ENCODE measurements around the gene LDLRAD4. TPM values are rescaled to one million over a fixed set of nuclear protein-coding genes. Genes with fewer than 3 reads are reported as not detected.
A peak's percentile ranks its signal among the peaks of the same experiment; 100 is the strongest.

The LDLRAD4 gene
- total RNA-seq, 4 donors from 2014 or later: 20.4 to 40.4 (median 35.3) TPM

DNA sequence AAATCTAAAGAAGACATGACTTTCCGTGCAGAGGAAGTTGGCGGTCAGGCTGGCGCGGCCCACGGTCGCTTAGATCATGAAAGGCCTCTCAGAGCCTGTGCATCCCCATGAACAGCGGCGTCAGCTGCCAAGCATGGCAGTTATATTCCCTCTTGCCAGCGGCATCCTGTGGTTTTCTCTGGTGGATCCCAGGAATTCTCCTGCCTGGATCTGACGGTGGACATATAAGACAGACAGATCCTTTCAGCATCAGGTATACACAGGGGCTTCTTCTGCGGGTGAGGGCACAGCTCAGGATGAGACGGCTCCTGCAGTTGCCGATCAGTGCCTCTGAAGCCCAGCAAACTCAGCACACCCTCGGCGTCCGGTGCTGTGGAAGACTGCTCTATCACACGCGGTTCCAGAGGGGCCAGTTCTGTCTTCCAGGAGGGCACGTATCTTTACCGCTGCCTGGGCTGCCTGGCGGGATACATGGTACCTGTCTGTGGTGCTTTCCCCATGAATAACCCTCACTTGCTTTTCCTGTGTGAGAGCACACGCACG lies 157.8 kb downstream of the LDLRAD4 start:
- 92% methylated on average over 23 of the region's 23 CpGs for WGBS
- H3K9me3 ChIP-seq: no peaks in the 10 kb centered on the region
- peak overlapping the region in 2 of 4 donors; percentile 66 to 77 for H3K27ac ChIP-seq (replicated peaks in 1 of 4)
- H3K36me3 ChIP-seq: no peaks in the 10 kb centered on the region
- intact Hi-C loops (cut with DNase I): loop anchor here (5.0 kb wide), 1 partner anchor 114 kb away; no protein-coding TSS in a partner anchor
- H3K4me1 ChIP-seq: peaks cover 45 to 70% (median 50%) of the 10 kb centered on the region in 4 donors
- peak; percentile 42 for DNase-seq (ENCODE audit: extremely low spot score)
- TF ChIP-seq, protein P1, sequence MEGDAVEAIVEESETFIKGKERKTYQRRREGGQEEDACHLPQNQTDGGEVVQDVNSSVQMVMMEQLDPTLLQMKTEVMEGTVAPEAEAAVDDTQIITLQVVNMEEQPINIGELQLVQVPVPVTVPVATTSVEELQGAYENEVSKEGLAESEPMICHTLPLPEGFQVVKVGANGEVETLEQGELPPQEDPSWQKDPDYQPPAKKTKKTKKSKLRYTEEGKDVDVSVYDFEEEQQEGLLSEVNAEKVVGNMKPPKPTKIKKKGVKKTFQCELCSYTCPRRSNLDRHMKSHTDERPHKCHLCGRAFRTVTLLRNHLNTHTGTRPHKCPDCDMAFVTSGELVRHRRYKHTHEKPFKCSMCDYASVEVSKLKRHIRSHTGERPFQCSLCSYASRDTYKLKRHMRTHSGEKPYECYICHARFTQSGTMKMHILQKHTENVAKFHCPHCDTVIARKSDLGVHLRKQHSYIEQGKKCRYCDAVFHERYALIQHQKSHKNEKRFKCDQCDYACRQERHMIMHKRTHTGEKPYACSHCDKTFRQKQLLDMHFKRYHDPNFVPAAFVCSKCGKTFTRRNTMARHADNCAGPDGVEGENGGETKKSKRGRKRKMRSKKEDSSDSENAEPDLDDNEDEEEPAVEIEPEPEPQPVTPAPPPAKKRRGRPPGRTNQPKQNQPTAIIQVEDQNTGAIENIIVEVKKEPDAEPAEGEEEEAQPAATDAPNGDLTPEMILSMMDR (IDR thresholded peaks at IDR 0.05): no peak
- TF ChIP-seq POLR2AphosphoS5 (IDR thresholded peaks at IDR 0.05) (no peak), EP300 (IDR thresholded peaks at IDR 0.05) (no peak), POLR2A (IDR thresholded peaks at IDR 0.05; ENCODE audit: low read depth) (no peak)
- H3K27me3 ChIP-seq: no peaks in the 10 kb centered on the region
- H3K4me3 ChIP-seq: no peak overlapping the region

- H3K27me3 ChIP-seq: no peaks in the 10 kb centered on the region
- H3K9me3 ChIP-seq: no peaks in the 10 kb centered on the region
- no peak overlapping the region for H3K27ac ChIP-seq (replicated peaks in 1 of 4)
- 91% methylated on average over 14 of the region's 14 CpGs for WGBS
- no peak overlapping the region for H3K4me3 ChIP-seq
- intact Hi-C loops (cut with DNase I): loop anchor here (5.0 kb wide), 1 partner anchor 115 kb away; no protein-coding TSS in a partner anchor
- H3K4me1 ChIP-seq: peaks cover 50 to 70% (median 54%) of the 10 kb centered on the region in 4 donors
- H3K36me3 ChIP-seq: no peaks in the 10 kb centered on the region
- no peak for DNase-seq (ENCODE audit: extremely low spot score)
- TF ChIP-seq, protein P1 (IDR thresholded peaks at IDR 0.05): no peak
- no peak for TF ChIP-seq EP300 (IDR thresholded peaks at IDR 0.05)
- TF ChIP-seq POLR2AphosphoS5 (IDR thresholded peaks at IDR 0.05): no peak
- TF ChIP-seq POLR2A (IDR thresholded peaks at IDR 0.05; ENCODE audit: low read depth): no peak
Measured at GRCh38 chr18:13376841-13377351, 158.3 kb downstream of the LDLRAD4 start.

GRCh38 chr18:13377496-13377895 lies 158.9 kb downstream of the LDLRAD4 start:
- Histone ChIP-seq H3K36me3 (no peaks in the 10 kb centered on the region), H3K4me3 (no peak overlapping the region), H3K9me3 (no peaks in the 10 kb centered on the region), H3K27ac (replicated peaks in 1 of 4) (no peak overlapping the region), H3K27me3 (no peaks in the 10 kb centered on the region), H3K4me1 (peaks cover 53 to 70% (median 56%) of the 10 kb centered on the region in 4 donors)
- intact Hi-C loops (cut with DNase I): loop anchor here (5.0 kb wide), 1 partner anchor 115 kb away; no protein-coding TSS in a partner anchor
- TF ChIP-seq, protein P1 (IDR thresholded peaks at IDR 0.05): no peak
- TF ChIP-seq POLR2A (IDR thresholded peaks at IDR 0.05; ENCODE audit: low read depth) (no peak), POLR2AphosphoS5 (IDR thresholded peaks at IDR 0.05) (no peak), EP300 (IDR thresholded peaks at IDR 0.05) (no peak)
- DNase-seq (ENCODE audit: extremely low spot score): no peak
- 91% methylated on average over 8 of the region's 8 CpGs for WGBS

DNA sequence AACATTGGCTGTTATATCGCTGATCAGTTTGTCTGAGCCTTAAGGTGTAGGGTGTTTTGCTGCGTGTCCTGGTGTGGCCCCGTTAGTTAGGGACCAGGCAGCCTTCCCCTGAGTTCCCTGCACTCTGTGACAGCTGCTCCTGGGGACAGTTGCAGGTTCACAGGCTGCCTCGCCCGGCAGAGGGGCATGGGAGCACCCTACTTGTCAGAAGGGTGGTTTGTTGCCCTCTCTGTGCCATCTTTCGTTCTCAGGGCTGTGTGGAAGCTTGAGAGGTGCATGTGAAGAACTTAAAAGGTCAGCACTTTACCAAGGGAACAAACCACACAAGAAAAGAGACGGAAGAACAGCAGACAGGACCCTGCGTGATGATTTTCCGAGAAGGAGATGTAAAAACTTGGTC lies 159.6 kb downstream of the LDLRAD4 start:
- intact Hi-C loops (cut with DNase I): loop anchor here (5.0 kb wide), 1 partner anchor 116 kb away; no protein-coding TSS in a partner anchor
- no peak overlapping the region for H3K4me3 ChIP-seq
- peaks cover 59 to 75% (median 63%) of the 10 kb centered on the region in 4 donors for H3K4me1 ChIP-seq
- no peak for DNase-seq (ENCODE audit: extremely low spot score)
- no peaks in the 10 kb centered on the region for H3K27me3 ChIP-seq
- H3K27ac ChIP-seq (replicated peaks in 1 of 4): no peak overlapping the region
- no peaks in the 10 kb centered on the region for H3K9me3 ChIP-seq
- TF ChIP-seq, protein P1 (IDR thresholded peaks at IDR 0.05): no peak
- TF ChIP-seq EP300 (IDR thresholded peaks at IDR 0.05) (no peak), POLR2A (IDR thresholded peaks at IDR 0.05; ENCODE audit: low read depth) (no peak), POLR2AphosphoS5 (IDR thresholded peaks at IDR 0.05) (no peak)
- H3K36me3 ChIP-seq: no peaks in the 10 kb centered on the region
- 93% methylated on average over 9 of the region's 9 CpGs for WGBS
